Prostate gland (tissue), 2 donors: Measurements from ENCODE around the gene CD40. TPM values are rescaled to one million over a fixed set of nuclear protein-coding genes. Genes with fewer than 3 reads are reported as not detected.

ENCODE experiments used
- DNase-seq: peaks from one replicate; pipeline ENCODE4 v3.0.0-alpha.2; 2019; ENCODE audit warnings: low spot score
- H3K27ac ChIP-seq, 2 donors: fragments of 200-600 bp; sonication (generic); 2 replicates each; pipeline ENCODE4 v1.5.1; 2017 to 2019
- H3K27me3 ChIP-seq: fragments of 200-600 bp; sonication (generic); replicated peaks from 2 replicates; pipeline ENCODE4 v1.5.1; 2019; ENCODE audit not compliant: insufficient read depth
- H3K36me3 ChIP-seq, 2 donors: fragments of 200-600 bp; sonication (generic); 1 replicate in 1 of 2; 2 replicates in 1 of 2; pipeline versions ENCODE4 v1.5.1 to v1.8.1; 2017 to 2019
- H3K4me1 ChIP-seq: fragments of 200-600 bp; sonication (generic); replicated peaks from 2 replicates; pipeline ENCODE4 v1.5.1; 2019
- H3K4me3 ChIP-seq, 2 donors: fragments of 200-600 bp; sonication (generic); 2 replicates each; pipeline ENCODE4 v1.5.1; 2017 to 2019
- H3K9me3 ChIP-seq: fragments of 200-600 bp; sonication (generic); 2 replicates; pipeline ENCODE4 v1.5.1; 2017
- CTCF ChIP-seq, 4 experiments: fragments of 200-600 bp in 2 of 4; fragments of 450-650 bp in 2 of 4; sonication (generic) in 2 of 4; IDR thresholded peaks; 1 replicate in 3 of 4; 2 replicates in 1 of 4; pipeline ENCODE4 v1.5.1; 2016 to 2019; ENCODE audit warnings: antibody characterized with exemption in 4 of 4, mild to moderate bottlenecking in 2 of 4, moderate library complexity in 2 of 4
- POLR2A ChIP-seq: fragments of 450-650 bp; IDR thresholded peaks from one replicate; pipeline ENCODE4 v1.6.1; 2016; ENCODE audit warnings: antibody characterized with exemption, mild to moderate bottlenecking
- POLR2AphosphoS5 ChIP-seq: sonication (generic); formaldehyde crosslinking; IDR thresholded peaks from one replicate; pipeline ENCODE4 v1.6.1; 2017; ENCODE audit warnings: antibody characterized with exemption
- WGBS: methylation state at CpG from one replicate; pipeline ENCODE4 v1.1.5; 2018; 5-methylcytosine and 5-hydroxymethylcytosine counted together
- intact Hi-C: fragments of 100-400 bp; cut with DNase I; formaldehyde crosslinking; loops from one replicate; pipeline ENCODE4 v1.14.2; 2022
- total RNA-seq, 2 donors: library from RNA; depleted of rRNA; stranded (reverse); fragments of >200 nt; gene quantifications; one replicate each; pipeline ENCODE4 v1.1.0, GENCODE V29; 2016

Gene CD40
- 10 to 100 TPM; 16.9 to 27.1 TPM for total RNA-seq

GRCh38 chr20:46117704-46118467 lies at the start of gene CD40:
Gene CD40 (plus strand): TSS chr20:46118314. CDS start chr20:46118344, 30 bp downstream.
- DNase-seq: peak; percentile 77
- 11% methylated on average over 40 of the region's 40 CpGs for WGBS

GRCh38 chr20:46070215-46070900 lies 47.8 kb upstream of the CD40 start:
- Histone ChIP-seq H3K36me3 (peaks cover 12 to 13% of the 10 kb centered on the region in 2 donors), H3K27me3 (no peaks in the 10 kb centered on the region), H3K4me1 (no peaks in the 10 kb centered on the region), H3K4me3 (no peak overlapping the region), H3K9me3 (no peaks in the 10 kb centered on the region), H3K27ac (no peak overlapping the region)
- TF ChIP-seq POLR2A: no peak
- no peak for TF ChIP-seq POLR2AphosphoS5
- no peak for TF ChIP-seq CTCF (IDR thresholded peaks at IDR 0.05)
- intact Hi-C loops: no loop called here
- DNase-seq: no peak
- WGBS: 96% methylated on average over 20 of the region's 20 CpGs

More at GRCh38 chr20:46117704-46118467, at the start of gene CD40:
- TF ChIP-seq CTCF (IDR thresholded peaks at IDR 0.05) (no peak), POLR2A (peak; percentile 79), POLR2AphosphoS5 (peak; percentile 86)
- H3K36me3 ChIP-seq: peaks cover under 1 to 2% of the 10 kb centered on the region in 2 donors
- H3K27me3 ChIP-seq: no peaks in the 10 kb centered on the region
- no peaks in the 10 kb centered on the region for H3K4me1 ChIP-seq
- peak within 1 kb of the TSS; percentile 74 for H3K27ac ChIP-seq
- intact Hi-C loops: no loop called here
- peak within 1 kb of the TSS; percentile 28 to 37 for H3K4me3 ChIP-seq
- no peaks in the 10 kb centered on the region for H3K9me3 ChIP-seq

DNA sequence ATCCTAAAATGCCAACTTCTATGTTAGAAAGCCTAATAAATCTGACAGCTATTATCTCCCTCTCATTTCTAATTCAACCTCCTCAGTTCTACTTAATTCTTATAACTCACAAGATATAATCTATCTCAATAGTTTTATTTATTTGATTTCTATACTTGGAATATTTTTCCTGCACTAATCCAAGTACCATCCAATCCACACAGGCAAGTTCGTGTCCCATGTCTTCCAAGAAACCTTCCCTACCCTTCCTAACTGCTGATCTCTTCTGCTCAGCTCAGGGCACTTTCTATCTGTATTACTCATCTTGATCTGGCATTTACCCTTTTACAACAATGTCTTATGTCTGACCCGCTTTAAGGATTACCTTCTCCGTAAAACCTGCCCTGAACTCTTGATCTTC lies 46.5 kb upstream of the CD40 start:
- no peaks in the 10 kb centered on the region for H3K4me1 ChIP-seq
- no peak overlapping the region for H3K4me3 ChIP-seq
- peaks cover 9 to 10% of the 10 kb centered on the region in 2 donors for H3K36me3 ChIP-seq
- DNase-seq: no peak
- no peaks in the 10 kb centered on the region for H3K27me3 ChIP-seq
- no peaks in the 10 kb centered on the region for H3K9me3 ChIP-seq
- 86% methylated on average over 3 of the region's 3 CpGs for WGBS
- intact Hi-C loops: no loop called here
- H3K27ac ChIP-seq: no peak overlapping the region
- TF ChIP-seq POLR2AphosphoS5: no peak
- TF ChIP-seq CTCF (IDR thresholded peaks at IDR 0.05): no peak
- no peak for TF ChIP-seq POLR2A

DNA sequence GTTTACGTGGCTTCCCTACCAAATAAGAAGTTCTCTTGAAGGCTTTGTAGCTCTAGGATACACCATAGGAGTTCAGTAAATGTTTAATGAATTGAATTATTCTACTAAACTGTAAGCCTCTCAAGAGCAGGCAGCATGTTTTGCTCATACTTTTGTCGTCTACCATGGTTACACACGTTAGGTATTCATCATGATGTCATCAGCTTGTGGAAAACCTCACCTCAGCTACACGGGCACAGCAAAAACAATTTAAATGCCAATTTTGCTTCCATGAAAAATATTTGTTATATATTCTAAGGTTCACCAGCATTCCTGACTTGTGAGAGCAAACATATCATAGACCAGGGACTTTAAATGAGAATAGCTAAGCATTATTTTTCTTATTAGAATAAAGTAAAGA lies 45.1 kb upstream of the CD40 start:
- intact Hi-C loops: no loop called here
- H3K9me3 ChIP-seq: no peaks in the 10 kb centered on the region
- H3K27ac ChIP-seq: no peak overlapping the region
- no peak for TF ChIP-seq CTCF (IDR thresholded peaks at IDR 0.05)
- no peak for TF ChIP-seq POLR2A
- no peak for TF ChIP-seq POLR2AphosphoS5
- no peak for DNase-seq
- H3K36me3 ChIP-seq: peaks cover 3 to 6% of the 10 kb centered on the region in 2 donors
- no peaks in the 10 kb centered on the region for H3K27me3 ChIP-seq
- 88% methylated on average over 4 of the region's 4 CpGs for WGBS
- H3K4me1 ChIP-seq: no peaks in the 10 kb centered on the region
- no peak overlapping the region for H3K4me3 ChIP-seq
